Measurements from ENCODE around the gene ZCCHC17. TPM values are rescaled to one million over a fixed set of nuclear protein-coding genes. Genes with fewer than 3 reads are reported as not detected.

Gene ZCCHC17
- total RNA-seq, 2 experiments from 2014 or later = 24.4 to 29.6 TPM

- Mint-ChIP-seq H3K4me3 (no peak overlapping the region), H3K36me3 (no peaks in the 10 kb centered on the region), H3K27me3 (peaks cover 1% of the 10 kb centered on the region), H3K27ac (no peak overlapping the region), H3K9me3 (no peaks in the 10 kb centered on the region), H3K4me1 (ENCODE audit: low read depth) (peaks cover 4% of the 10 kb centered on the region)
- POLR2A ChIA-PET = no interaction called here
- no peak for DNase-seq
- CTCF ChIA-PET = no interaction called here
- intact Hi-C loops (cut with micrococcal nuclease) = no loop called here
Measured at GRCh38 chr1:31401241-31401640, 104.4 kb downstream of the ZCCHC17 start.

GRCh38 chr1:31405578-31406245 lies 108.9 kb downstream of the ZCCHC17 start:
- DNase-seq = no peak

GRCh38 chr1:31407029-31407626 lies 110.3 kb downstream of the ZCCHC17 start:
- H3K36me3 Mint-ChIP-seq = no peaks in the 10 kb centered on the region
- ChIA-PET POLR2A (no interaction called here), CTCF (interaction anchor here (2.0 kb wide), 1 partner anchor 12 kb away, joined by 6 read pairs; no protein-coding TSS in a partner anchor)
- no peaks in the 10 kb centered on the region for H3K9me3 Mint-ChIP-seq
- DNase-seq = no peak
- H3K27ac Mint-ChIP-seq = no peak overlapping the region
- intact Hi-C loops (cut with micrococcal nuclease) = no loop called here
- no peaks in the 10 kb centered on the region for H3K4me1 Mint-ChIP-seq (ENCODE audit: low read depth)
- peaks cover 21% of the 10 kb centered on the region for H3K27me3 Mint-ChIP-seq
- no peak overlapping the region for H3K4me3 Mint-ChIP-seq

More at GRCh38 chr1:31405578-31406245, 108.9 kb downstream of the ZCCHC17 start:
- Mint-ChIP-seq H3K4me3 (no peak overlapping the region), H3K9me3 (no peaks in the 10 kb centered on the region), H3K4me1 (ENCODE audit: low read depth) (no peaks in the 10 kb centered on the region), H3K36me3 (no peaks in the 10 kb centered on the region), H3K27me3 (peaks cover 12% of the 10 kb centered on the region), H3K27ac (no peak overlapping the region)
- intact Hi-C loops (cut with micrococcal nuclease) = no loop called here
- CTCF ChIA-PET = interaction anchor here (1.2 to 2.0 kb wide), 2 partner anchors 11 to 213 kb away, joined by 3 to 6 read pairs; no protein-coding TSS in a partner anchor
- POLR2A ChIA-PET = interaction anchor here (0.6 kb wide), 1 partner anchor 407 kb away, joined by 4 read pairs; no protein-coding TSS in a partner anchor

- DNase-seq = no peak
- Mint-ChIP-seq H3K27me3 (peaks cover 30% of the 10 kb centered on the region), H3K4me3 (no peak overlapping the region), H3K36me3 (no peaks in the 10 kb centered on the region), H3K27ac (no peak overlapping the region), H3K4me1 (ENCODE audit: low read depth) (peaks cover 5% of the 10 kb centered on the region), H3K9me3 (no peaks in the 10 kb centered on the region)
- intact Hi-C loops (cut with micrococcal nuclease) = no loop called here
- ChIA-PET CTCF (interaction anchor here (1.2 kb wide), 1 partner anchor 14 kb away, joined by 4 read pairs; no protein-coding TSS in a partner anchor), POLR2A (no interaction called here)
Measured at GRCh38 chr1:31408788-31409318, 112.0 kb downstream of the ZCCHC17 start.

- H3K27ac Mint-ChIP-seq = no peak overlapping the region
- no peaks in the 10 kb centered on the region for H3K9me3 Mint-ChIP-seq
- ChIA-PET POLR2A (no interaction called here), CTCF (interaction anchor here (0.6 to 3.2 kb wide), 3 partner anchors 12 to 183 kb away, joined by 3 to 15 read pairs (median 3); no protein-coding TSS in a partner anchor)
- intact Hi-C loops (cut with micrococcal nuclease) = no loop called here
- peaks cover 6% of the 10 kb centered on the region for H3K4me1 Mint-ChIP-seq (ENCODE audit: low read depth)
- no peak for DNase-seq
- peaks cover 40% of the 10 kb centered on the region for H3K27me3 Mint-ChIP-seq
- no peaks in the 10 kb centered on the region for H3K36me3 Mint-ChIP-seq
- no peak overlapping the region for H3K4me3 Mint-ChIP-seq
Measured at GRCh38 chr1:31409946-31410858, 113.4 kb downstream of the ZCCHC17 start.

GRCh38 chr1:31410871-31411270 lies 114.0 kb downstream of the ZCCHC17 start:
- H3K9me3 Mint-ChIP-seq = no peaks in the 10 kb centered on the region
- peaks cover 6% of the 10 kb centered on the region for H3K4me1 Mint-ChIP-seq (ENCODE audit: low read depth)
- H3K27me3 Mint-ChIP-seq = peaks cover 47% of the 10 kb centered on the region
- ChIA-PET POLR2A (no interaction called here), CTCF (interaction anchor here (0.6 to 3.2 kb wide), 4 partner anchors 10 to 182 kb away, joined by 3 to 15 read pairs (median 10); no protein-coding TSS in a partner anchor)
- intact Hi-C loops (cut with micrococcal nuclease) = no loop called here
- no peak overlapping the region for H3K27ac Mint-ChIP-seq
- H3K4me3 Mint-ChIP-seq = no peak overlapping the region
- no peak for DNase-seq
- H3K36me3 Mint-ChIP-seq = no peaks in the 10 kb centered on the region

GRCh38 chr1:31412205-31412604 lies 115.4 kb downstream of the ZCCHC17 start:
- Mint-ChIP-seq H3K4me3 (peak overlapping the region; percentile 19), H3K4me1 (ENCODE audit: low read depth) (peaks cover 6% of the 10 kb centered on the region), H3K27me3 (peaks cover 56% of the 10 kb centered on the region), H3K36me3 (no peaks in the 10 kb centered on the region), H3K27ac (no peak overlapping the region), H3K9me3 (no peaks in the 10 kb centered on the region)
- no peak for DNase-seq
- POLR2A ChIA-PET = no interaction called here
- CTCF ChIA-PET = interaction anchor here (2.0 to 3.2 kb wide), 3 partner anchors 8 to 17 kb away, joined by 7 to 15 read pairs (median 13); no protein-coding TSS in a partner anchor
- intact Hi-C loops (cut with micrococcal nuclease) = no loop called here

GRCh38 chr1:31412732-31413404 lies 116.0 kb downstream of the ZCCHC17 start, which contains the start of gene SERINC2:
SERINC2 (plus strand) TSS chr1:31413213; CDS start chr1:31413266, 53 bp downstream.
- peak; percentile 19 for DNase-seq
- H3K27ac Mint-ChIP-seq = no peak within 1 kb of the TSS
- POLR2A ChIA-PET = no interaction called here

DNA sequence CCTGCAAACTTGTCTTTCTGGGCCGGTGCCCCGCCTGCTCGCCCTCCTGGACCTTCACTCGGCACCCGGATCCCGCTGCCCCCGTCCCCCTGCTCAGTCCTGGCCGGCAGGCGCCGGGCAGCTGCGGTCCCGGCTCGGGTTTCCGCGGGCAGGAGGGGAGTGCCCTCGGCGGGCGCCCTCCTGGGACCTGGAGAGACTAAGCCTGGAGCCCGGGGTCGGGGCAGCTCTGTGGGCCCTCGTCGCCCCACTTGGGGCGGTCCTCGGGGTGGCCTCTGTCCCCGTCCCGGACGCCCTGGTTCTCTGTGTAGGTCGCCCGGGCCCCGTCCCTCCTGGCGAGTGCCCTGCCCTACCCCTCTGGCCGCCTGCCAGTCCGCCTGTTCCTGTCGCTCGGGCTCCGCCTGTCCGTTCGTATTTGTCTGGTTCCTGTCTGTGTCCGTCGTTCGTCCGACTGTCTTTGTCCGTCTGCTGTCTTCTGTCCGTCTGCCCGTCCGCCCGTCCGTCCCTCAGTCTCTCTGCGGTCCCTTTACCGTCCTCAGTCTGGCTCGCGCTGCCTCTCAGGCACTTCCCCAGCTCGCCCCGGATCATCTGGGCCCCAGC lies 116.7 kb downstream of the ZCCHC17 start:
- intact Hi-C loops (cut with micrococcal nuclease) = no loop called here
- H3K36me3 Mint-ChIP-seq = no peaks in the 10 kb centered on the region
- POLR2A ChIA-PET = no interaction called here
- H3K4me1 Mint-ChIP-seq (ENCODE audit: low read depth) = peaks cover 6% of the 10 kb centered on the region
- H3K9me3 Mint-ChIP-seq = no peaks in the 10 kb centered on the region
- peak; percentile 15 for DNase-seq
- CTCF ChIA-PET = interaction anchor here (1.1 to 2.6 kb wide), 2 partner anchors 9 to 18 kb away, joined by 5 to 11 read pairs; no protein-coding TSS in a partner anchor
- H3K4me3 Mint-ChIP-seq = peak overlapping the region; percentile 62
- peaks cover 54% of the 10 kb centered on the region for H3K27me3 Mint-ChIP-seq
- H3K27ac Mint-ChIP-seq = no peak overlapping the region

More at GRCh38 chr1:31412732-31413404, 116.0 kb downstream of the ZCCHC17 start, which contains the start of gene SERINC2:
- Mint-ChIP-seq H3K4me3 (peak within 1 kb of the TSS; percentile 62), H3K4me1 (ENCODE audit: low read depth) (peaks cover 6% of the 10 kb centered on the region), H3K27me3 (peaks cover 56% of the 10 kb centered on the region), H3K9me3 (no peaks in the 10 kb centered on the region), H3K36me3 (no peaks in the 10 kb centered on the region)
- intact Hi-C loops (cut with micrococcal nuclease) = no loop called here
- CTCF ChIA-PET = interaction anchor here (2.0 to 3.2 kb wide), 3 partner anchors 8 to 18 kb away, joined by 7 to 15 read pairs (median 13); no protein-coding TSS in a partner anchor
